GM21825 (cell line): Measurements from ENCODE around the gene TNS3.
"Not testable (repeated sequence)": the region's sequence is repeated elsewhere in the genome, so short reads cannot be mapped to it uniquely, and the experiment has no call there.

Experiments
- ATAC-seq: cut with Tn5 transposase; IDR thresholded peaks from one replicate; pipeline ENCODE4 v1.9.1; 2021; ENCODE audit warnings: mild to moderate bottlenecking, moderate library complexity; ENCODE audit not compliant: unreplicated experiment

The TNS3 gene

DNA sequence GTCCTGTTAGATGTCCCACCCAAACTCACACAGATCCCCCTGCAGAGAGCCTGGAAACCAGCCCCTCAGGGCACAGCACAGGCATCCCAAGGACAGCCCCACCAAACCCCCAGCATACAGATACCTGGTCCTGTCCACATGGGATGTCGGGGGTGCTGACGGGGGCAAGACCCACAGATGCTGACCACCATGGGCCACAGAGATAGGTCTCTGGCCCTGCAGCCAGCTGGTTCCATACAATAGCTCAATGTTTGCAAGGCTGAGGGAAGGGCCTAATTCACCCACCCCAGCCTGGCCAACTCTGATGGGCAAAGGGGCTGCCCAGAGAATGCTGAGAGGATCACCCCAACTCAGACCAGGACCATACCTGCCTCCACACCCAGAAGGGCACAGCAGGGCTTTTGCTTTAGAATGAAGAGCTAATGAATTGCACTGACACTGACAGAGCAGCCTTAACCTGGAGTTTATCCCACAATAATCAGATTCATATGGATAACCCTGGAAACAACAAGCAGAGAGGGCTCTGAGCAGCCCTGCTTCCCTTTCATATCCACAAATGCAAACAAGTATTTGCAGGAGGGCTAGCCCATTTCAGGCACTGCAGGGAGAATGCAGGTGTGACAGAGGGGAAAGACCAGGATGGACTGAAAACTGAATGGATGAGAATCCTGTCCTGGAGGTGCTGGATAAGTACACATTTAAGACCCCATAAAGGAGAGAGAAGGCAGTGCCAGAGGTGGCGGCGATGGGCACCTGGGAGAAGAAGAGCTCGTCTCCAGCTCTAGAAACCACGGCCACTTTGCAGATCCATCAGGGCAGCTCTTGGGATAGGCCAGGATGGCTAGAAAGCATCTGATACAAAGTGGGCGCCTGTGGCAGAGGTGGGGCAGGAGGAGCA, 126.7 kb downstream of the TNS3 start:
- no peak for ATAC-seq

DNA sequence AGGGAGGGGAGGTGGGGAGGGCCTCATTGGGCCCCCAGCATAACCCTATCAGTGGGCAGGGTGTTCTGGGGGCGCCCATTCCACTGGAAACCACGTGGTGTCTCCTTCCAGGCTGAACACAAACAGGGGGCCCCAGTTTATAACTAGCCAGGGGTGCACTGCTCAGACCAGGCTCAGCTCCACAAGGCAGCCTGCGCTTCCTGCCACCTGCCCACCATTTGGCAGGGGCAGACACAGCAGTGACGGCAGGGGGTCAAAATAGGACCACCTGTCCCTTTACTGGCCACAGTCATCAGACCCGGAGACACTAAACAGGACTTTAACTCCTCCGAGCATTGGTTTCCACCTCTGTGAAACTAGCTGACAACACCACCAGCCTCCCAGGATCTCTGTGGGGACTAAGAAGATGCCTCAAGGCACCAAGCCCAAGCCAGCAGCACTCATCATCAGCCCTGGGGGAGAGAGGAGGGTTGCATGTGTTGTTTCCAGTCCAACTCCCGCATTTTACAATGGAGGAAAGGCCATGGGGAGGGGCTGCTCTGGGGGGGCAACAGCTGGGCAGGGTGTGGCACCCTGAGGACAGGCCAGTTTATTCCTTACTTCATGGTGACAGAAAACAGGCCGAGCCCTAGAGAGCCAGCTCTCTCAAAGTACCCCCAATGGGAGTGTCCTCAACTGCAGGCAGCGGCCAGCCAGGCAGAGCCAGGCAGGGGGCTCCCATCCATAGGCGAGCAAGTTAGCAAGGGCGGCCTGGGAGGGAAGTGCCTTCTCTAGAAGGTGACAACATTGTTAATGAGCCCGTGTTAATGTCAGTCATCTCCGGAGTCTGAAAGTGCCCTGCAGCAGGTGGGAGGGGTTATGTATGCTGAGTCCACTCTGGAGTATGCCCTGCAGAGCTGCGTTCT, 127.6 kb downstream of the TNS3 start:
- no peak for ATAC-seq

- no peak for ATAC-seq
These were observed 128.5 kb downstream of the TNS3 start for GRCh38 chr7:47453093-47454061.

- no peak for ATAC-seq
These were observed 129.2 kb downstream of the TNS3 start for GRCh38 chr7:47452715-47453092.

DNA sequence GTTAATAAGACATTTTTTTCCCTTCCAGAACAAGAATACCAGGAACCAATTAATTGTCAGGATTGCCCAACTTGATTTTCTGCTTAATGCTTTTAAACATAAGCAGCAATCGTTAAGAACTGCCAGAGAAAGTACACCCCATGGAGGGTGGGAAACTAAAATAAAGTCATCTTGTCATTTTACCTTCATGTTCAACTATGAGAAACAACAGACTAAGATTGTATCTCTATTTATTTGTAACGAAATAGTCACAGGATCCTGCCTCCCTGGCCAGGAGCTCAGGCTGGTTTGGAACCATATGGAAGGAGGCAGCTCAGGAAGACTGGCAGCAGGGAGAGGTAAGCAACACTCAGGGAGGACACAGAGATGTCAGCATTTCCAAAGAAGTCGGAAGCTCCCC, 129.6 kb downstream of the TNS3 start:
- ATAC-seq, result no peak

DNA sequence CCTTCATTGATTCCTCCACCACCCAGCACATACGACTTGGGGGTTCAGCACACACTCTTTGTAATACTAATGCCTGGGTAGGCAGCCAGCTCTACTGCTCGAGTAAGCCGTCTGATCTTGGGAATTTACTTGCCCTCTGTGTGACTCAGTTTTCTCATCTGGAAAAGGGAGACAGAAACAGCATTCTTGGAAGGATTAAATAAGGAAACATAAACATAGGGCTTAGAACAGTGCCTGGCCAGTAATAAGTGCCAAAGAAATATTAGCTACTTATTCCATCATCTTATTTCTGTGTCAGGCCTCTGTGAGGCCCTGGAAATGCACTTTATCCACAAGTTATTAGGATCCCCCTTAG, 130.1 kb downstream of the TNS3 start:
- ATAC-seq, result no peak

DNA sequence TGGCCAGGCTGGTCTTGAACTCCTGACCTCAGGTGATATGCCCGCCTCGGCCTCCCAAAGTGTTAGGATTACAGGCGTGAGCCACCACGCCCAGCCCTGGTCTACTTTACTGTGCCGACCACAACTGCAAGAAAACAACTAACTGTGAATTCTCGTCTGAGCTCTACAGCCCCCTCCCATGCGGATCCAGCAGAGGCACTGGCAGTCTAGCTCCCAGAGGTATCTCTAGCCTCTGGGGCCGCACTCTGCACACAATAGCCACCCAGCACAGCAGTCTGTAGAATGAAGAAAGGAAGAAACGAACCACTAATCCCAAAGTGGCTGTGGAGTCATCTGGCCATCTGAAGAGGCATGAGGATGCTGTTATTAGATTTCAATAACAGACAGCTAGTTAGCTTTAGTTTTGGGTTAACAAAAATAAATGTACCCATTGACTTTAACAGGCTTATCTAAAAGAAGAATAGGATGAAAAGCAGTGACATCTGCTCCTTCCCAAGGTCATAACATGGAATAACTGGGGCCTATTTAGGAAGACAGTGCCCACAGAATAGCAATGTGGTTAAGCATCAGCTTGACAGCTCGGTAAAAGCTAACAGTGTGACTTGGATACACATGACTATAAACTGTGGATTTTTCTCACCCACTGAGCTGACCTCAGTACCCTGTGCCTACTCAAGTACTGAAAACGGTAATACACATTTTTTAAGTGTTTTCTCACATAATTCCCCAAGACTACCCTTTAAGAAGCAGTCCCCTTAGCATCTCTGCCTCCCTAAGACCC, 131.9 kb downstream of the TNS3 start:
- ATAC-seq, result no peak

- no peak for ATAC-seq
These were observed 132.9 kb downstream of the TNS3 start for GRCh38 chr7:47448971-47449370.

GRCh38 chr7:47447621-47448349, 134.1 kb downstream of the TNS3 start:
- ATAC-seq, result no peak

DNA sequence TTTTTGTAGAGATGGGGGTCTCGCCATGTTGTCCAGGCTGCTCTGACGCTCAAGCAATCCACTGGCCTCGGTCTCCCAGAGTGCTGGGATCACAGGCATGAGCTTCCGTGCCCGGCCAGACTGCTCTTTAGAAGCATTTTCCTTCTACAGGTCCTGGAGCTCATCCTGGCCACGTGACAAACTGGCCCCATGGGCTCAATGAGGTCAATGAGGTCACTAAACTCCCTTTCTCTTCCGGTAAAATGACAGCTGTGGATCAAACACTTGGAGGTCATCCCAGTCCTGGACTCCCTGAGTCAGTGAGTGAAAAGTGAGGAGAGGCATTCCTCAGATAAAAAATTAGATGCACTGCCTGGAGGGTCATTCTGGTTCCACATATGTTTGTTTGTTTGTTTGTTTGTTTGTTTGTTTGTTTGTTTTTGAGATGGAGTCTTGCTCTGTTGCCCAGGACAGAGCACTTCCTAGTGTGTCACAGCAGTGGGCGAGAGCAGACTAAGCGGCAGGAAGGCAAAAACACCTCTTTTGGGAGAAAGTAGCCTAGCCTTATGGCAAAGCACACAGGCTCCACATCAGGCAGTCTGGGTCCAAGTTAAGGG, 134.9 kb downstream of the TNS3 start:
- no peak for ATAC-seq

DNA sequence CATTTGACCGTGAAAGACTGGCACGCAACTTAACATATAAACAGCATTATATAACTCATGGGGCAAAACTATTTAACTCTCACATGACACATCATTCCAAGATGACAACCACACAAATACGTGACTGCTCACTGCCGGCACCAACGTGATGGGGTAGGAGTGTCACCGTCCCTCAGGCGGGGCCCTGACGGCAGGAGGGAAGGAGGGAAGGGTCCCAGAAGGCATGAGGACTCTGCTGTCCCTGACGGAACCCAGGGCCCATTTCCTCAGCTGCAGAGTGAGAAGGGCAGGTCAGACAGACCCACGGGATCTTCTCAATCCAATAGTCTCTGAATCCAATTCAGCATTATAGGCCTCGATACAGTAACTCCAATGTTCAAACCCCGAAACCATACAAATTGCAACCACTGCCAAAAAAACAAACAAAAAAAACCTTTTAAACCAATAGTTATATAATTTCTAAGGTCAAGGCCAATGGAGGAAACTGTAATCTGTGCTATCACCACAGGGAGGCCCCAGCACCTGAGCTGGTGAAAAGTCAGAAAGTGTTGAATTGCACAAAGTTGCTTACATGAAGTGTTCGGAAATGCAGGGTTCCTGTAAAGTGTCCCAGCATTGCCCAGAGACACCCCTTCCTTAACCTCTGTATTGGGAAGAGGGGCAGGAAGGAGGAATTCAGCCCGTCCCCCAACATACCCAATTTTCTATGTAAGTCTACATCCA, 137.4 kb downstream of the TNS3 start:
- no peak for ATAC-seq

GRCh38 chr7:47443049-47443448, 138.9 kb downstream of the TNS3 start:
- ATAC-seq, result no peak

DNA sequence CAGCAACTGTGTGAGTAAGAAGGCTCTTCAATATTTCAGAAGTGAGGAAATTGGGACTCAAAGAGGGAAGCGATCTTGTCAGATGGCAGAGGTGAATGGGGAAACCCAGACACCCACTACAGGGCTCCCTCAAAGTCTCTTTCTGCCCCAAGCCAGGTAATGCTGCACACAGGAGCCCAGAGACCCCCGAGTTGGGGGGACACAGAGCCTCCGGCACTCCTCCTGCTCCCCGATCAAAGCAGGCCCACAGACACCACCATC, 139.4 kb downstream of the TNS3 start:
- ATAC-seq, result no peak

DNA sequence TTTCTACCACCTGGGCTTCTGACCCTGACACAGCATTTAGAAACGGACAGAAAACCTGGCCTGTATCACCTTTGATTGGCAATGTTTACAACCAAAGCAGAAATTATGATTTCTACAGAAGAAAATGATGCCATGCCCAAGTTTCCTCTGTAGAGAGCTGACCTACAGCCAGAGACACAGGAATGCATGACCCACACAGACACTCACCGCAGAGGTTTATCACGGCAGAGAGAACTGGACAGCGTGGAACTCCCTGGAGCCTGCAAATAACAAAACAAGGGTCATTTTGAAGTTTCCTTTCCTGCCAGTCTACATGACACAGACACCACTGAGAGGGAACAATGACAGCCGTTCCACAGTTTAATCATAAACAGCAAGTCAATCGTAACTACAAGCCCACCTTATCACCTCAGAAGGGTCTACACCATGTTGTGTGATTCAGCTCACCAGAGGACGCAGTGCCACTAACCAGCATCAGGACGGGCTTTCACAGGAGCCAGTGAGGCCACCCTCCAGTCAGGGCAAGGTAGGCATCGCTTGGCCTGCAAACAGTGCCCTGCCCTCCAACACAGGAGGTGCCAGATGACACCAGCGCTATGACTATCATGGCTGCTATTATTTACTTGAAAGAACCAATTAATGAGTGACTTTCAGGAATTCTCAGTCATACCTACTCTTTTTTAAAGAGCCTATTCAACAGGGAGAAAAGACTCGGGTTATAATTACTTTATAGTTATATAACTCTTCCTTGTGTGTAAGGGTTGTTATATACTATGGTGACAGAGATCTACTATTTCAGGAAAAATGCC, 139.9 kb downstream of the TNS3 start:
- ATAC-seq, result no peak

DNA sequence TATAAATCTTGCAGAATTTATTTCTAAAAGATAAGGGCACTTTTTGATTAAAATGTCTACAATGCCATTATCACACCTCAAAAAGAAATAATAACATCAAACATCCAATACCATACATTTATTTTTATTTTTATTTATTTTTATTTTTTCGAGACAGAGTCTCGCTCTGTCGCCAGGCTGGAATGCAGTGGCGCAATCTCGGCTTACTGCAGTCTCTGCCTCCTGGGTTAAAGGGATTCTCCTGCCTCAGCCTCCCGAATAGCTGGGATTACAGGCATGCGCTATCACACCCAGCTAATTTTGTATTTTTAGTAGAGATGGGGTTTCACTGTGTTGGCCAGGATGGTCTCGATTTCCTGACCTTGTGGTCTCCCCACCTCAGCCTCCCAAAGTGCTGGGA, 140.9 kb downstream of the TNS3 start:
- ATAC-seq, result not testable (repeated sequence)

DNA sequence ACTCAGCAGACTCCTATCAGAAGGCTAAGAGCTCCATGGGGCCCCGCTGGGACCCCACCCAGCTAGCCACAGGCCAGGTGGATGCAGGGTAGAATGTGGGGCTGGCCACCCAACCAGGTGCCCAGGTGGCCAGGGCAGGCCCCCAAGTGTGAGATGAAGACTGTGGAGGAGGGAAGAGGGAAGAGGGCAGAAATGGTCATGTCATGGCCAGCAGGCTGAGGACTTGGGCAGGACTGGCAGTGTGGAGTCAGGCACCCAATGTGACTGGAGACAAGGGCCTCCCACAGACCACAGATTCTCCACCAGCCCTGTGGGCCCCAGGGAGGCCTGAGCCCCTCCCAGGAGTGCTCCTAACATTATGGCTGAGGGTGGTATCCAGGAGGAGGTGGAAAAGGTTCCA, 141.6 kb downstream of the TNS3 start:
- no peak for ATAC-seq

GRCh38 chr7:47439181-47439667, 142.7 kb downstream of the TNS3 start:
- no peak for ATAC-seq
